ENCODE measurements around the gene RXFP1. TPM values are rescaled to one million over a fixed set of nuclear protein-coding genes. Genes with fewer than 3 reads are reported as not detected.

RXFP1 gene
- total RNA-seq, 1 experiment from 2014 or later: not detected

GRCh38 chr4:158609116-158609515, 87.4 kb downstream of the RXFP1 start:
- Histone ChIP-seq H3K9me3 (ENCODE audit: low read depth, low read length, poor library complexity, severe bottlenecking) (no peaks in the 10 kb centered on the region), H3K4me3 (ENCODE audit: low read depth, low read length, poor library complexity, severe bottlenecking) (no peak overlapping the region), H3K4me1 (ENCODE audit: insufficient read depth, low read length, poor library complexity, severe bottlenecking) (no peaks in the 10 kb centered on the region), H3K36me3 (ENCODE audit: insufficient read depth, low read length, poor library complexity, severe bottlenecking) (no peaks in the 10 kb centered on the region), H3K27me3 (replicated peaks; ENCODE audit: insufficient read depth, low read depth, low read length, poor library complexity) (no peaks in the 10 kb centered on the region), H3K27ac (ENCODE audit: low read depth, low read length, poor library complexity, severe bottlenecking) (no peak overlapping the region)
- POLR2A ChIA-PET (ENCODE audit: low non-redundant PET): no interaction called here
- intact Hi-C loops (cut with micrococcal nuclease; ENCODE audit: unreplicated experiment): no loop called here
- BruUV-seq (replicated peaks): no TSS peak
- CTCF ChIA-PET: no interaction called here
- no peak for DNase-seq (ENCODE audit: low spot score)
- TF ChIP-seq CTCF (conservative IDR thresholded peaks at IDR 0.05; ENCODE audit: low read depth, low read length): no peak
- no peak for TF ChIP-seq EZH2 (IDR thresholded peaks at IDR 0.05; ENCODE audit: borderline replicate concordance, low read depth, low read length, poor library complexity, severe bottlenecking)

GRCh38 chr4:158610790-158611189, 89.1 kb downstream of the RXFP1 start:
- intact Hi-C loops (cut with micrococcal nuclease; ENCODE audit: unreplicated experiment): no loop called here
- Histone ChIP-seq H3K4me1 (ENCODE audit: insufficient read depth, low read length, poor library complexity, severe bottlenecking) (no peaks in the 10 kb centered on the region), H3K36me3 (ENCODE audit: insufficient read depth, low read length, poor library complexity, severe bottlenecking) (no peaks in the 10 kb centered on the region), H3K4me3 (ENCODE audit: low read depth, low read length, poor library complexity, severe bottlenecking) (no peak overlapping the region), H3K9me3 (ENCODE audit: low read depth, low read length, poor library complexity, severe bottlenecking) (no peaks in the 10 kb centered on the region), H3K27ac (ENCODE audit: low read depth, low read length, poor library complexity, severe bottlenecking) (no peak overlapping the region), H3K27me3 (replicated peaks; ENCODE audit: insufficient read depth, low read depth, low read length, poor library complexity) (no peaks in the 10 kb centered on the region)
- BruUV-seq (replicated peaks): no TSS peak
- no peak for DNase-seq (ENCODE audit: low spot score)
- TF ChIP-seq CTCF (conservative IDR thresholded peaks at IDR 0.05; ENCODE audit: low read depth, low read length) (no peak), EZH2 (IDR thresholded peaks at IDR 0.05; ENCODE audit: borderline replicate concordance, low read depth, low read length, poor library complexity, severe bottlenecking) (no peak)
- CTCF ChIA-PET: no interaction called here
- POLR2A ChIA-PET (ENCODE audit: low non-redundant PET): no interaction called here

GRCh38 chr4:158613046-158613445, 91.4 kb downstream of the RXFP1 start:
- DNase-seq (ENCODE audit: low spot score): no peak

More at GRCh38 chr4:158613046-158613445, 91.4 kb downstream of the RXFP1 start:
- no peak overlapping the region for H3K4me3 ChIP-seq (ENCODE audit: low read depth, low read length, poor library complexity, severe bottlenecking)
- intact Hi-C loops (cut with micrococcal nuclease; ENCODE audit: unreplicated experiment): no loop called here
- ChIA-PET POLR2A (ENCODE audit: low non-redundant PET) (no interaction called here), CTCF (no interaction called here)
- no peaks in the 10 kb centered on the region for H3K9me3 ChIP-seq (ENCODE audit: low read depth, low read length, poor library complexity, severe bottlenecking)
- H3K4me1 ChIP-seq (ENCODE audit: insufficient read depth, low read length, poor library complexity, severe bottlenecking): no peaks in the 10 kb centered on the region
- no peaks in the 10 kb centered on the region for H3K36me3 ChIP-seq (ENCODE audit: insufficient read depth, low read length, poor library complexity, severe bottlenecking)
- no peak for TF ChIP-seq EZH2 (IDR thresholded peaks at IDR 0.05; ENCODE audit: borderline replicate concordance, low read depth, low read length, poor library complexity, severe bottlenecking)
- no peak for TF ChIP-seq CTCF (conservative IDR thresholded peaks at IDR 0.05; ENCODE audit: low read depth, low read length)
- no TSS peak for BruUV-seq (replicated peaks)
- peaks cover 6% of the 10 kb centered on the region for H3K27me3 ChIP-seq (replicated peaks; ENCODE audit: insufficient read depth, low read depth, low read length, poor library complexity)
- H3K27ac ChIP-seq (ENCODE audit: low read depth, low read length, poor library complexity, severe bottlenecking): no peak overlapping the region
